Measurements from ENCODE around the gene VSIG2.

DNA sequence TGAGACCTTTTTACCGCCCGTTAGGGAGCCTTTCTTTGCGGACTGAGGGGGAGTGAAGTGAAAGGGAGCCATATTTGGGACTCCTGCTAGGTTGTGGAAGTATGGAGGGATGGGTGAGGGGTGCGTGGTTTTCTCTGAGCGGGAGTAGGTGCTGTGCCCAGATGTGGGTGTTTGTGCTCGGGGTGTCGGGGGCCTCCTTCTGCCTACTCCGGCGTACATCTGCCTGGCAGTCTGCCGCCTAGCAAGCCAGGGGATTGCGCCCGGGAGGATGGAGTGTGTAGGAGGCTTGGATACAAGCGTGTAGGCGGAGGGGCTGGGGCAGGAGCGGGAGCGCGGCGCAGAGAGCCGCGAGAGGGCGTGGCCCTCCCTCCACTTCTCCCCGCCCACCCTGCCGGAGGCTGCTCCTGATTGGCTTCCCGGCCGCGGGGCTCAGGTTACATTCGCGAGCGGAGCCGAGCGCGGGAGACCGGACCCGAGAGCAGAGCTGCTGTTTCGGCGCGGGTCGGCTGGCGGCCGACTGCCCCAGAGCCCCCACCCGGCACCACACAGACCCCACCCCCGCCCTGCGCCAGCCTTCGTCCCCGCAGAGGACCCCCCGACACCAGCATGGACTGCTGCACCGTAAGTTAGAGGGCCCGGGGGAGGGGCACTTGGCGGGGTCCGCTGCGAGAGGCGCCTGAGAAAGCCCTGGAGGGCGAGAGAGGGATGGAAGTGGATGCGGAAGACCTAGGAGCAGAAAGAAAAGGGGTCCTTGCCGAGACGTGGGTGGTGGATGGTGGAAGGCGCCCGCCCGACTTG is 12.4 kb downstream of the VSIG2 start, which contains the start of gene NRGN:
- TF ChIP-seq, protein P1, sequence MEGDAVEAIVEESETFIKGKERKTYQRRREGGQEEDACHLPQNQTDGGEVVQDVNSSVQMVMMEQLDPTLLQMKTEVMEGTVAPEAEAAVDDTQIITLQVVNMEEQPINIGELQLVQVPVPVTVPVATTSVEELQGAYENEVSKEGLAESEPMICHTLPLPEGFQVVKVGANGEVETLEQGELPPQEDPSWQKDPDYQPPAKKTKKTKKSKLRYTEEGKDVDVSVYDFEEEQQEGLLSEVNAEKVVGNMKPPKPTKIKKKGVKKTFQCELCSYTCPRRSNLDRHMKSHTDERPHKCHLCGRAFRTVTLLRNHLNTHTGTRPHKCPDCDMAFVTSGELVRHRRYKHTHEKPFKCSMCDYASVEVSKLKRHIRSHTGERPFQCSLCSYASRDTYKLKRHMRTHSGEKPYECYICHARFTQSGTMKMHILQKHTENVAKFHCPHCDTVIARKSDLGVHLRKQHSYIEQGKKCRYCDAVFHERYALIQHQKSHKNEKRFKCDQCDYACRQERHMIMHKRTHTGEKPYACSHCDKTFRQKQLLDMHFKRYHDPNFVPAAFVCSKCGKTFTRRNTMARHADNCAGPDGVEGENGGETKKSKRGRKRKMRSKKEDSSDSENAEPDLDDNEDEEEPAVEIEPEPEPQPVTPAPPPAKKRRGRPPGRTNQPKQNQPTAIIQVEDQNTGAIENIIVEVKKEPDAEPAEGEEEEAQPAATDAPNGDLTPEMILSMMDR (IDR thresholded peaks at IDR 0.05; ENCODE audit: low read length): no peak
- no peak for TF ChIP-seq EZH2 (IDR thresholded peaks at IDR 0.05; ENCODE audit: borderline replicate concordance, low read length)
